HG03045 (cell line): ENCODE results near the gene CFLAR.
A peak's percentile ranks its signal among the peaks of the same experiment; 100 is the strongest.
"Not testable (repeated sequence)": the region's sequence is repeated elsewhere in the genome, so short reads cannot be mapped to it uniquely, and the experiment has no call there.

Experiments used
- ATAC-seq: cut with Tn5 transposase; IDR thresholded peaks from one replicate; pipeline ENCODE4 v1.9.1; 2021; ENCODE audit warnings: mild to moderate bottlenecking, moderate library complexity; ENCODE audit not compliant: unreplicated experiment

The CFLAR gene

GRCh38 chr2:201174687-201175086, 58.7 kb downstream of the CFLAR start:
- ATAC-seq, result no peak

DNA sequence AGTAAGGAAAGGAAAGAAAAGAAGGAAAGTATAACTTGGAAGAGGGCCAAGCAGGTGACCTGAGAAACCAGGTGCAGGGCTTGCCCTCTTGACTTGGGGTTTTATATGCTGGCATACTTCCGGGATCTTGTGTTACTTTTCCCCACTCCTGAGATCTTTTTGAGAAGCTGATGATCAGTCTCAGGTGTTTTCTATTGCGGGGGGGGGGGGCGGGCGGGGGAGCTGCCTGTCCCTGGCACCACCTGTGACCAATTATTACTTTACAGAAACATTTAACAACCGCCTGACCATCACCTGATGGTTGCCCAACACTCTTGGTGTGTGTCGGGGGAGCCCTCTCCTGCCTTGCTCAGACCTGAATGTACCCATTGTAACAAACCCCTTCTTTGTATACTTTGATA, 60.1 kb downstream of the CFLAR start:
- ATAC-seq, result no peak

DNA sequence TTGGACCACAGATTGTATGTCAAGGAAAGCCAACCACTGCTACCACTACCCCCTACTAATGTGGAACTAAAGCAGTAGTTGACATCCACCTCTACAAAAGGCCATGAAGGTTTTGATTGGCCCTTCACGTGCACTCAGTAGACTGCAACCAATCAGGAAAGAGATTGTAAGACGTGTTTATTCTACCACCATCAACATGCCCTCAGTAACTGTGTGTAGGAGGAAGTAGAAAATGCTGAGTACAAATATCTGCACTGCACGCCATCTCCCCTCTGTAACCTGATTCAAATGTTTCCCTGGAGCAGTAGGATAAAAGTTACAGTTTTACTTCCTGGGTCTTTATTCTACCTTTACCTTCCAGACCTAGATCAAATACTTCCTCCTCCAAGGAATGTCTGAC, 64.0 kb downstream of the CFLAR start:
- no peak for ATAC-seq

GRCh38 chr2:201182650-201183364, 66.8 kb downstream of the CFLAR start, which contains the start of gene CASP10:
CASP10 (plus strand) TSS chr2:201183141; CDS start chr2:201185778, 2,637 bp downstream.
- ATAC-seq, result peak; percentile 77

DNA sequence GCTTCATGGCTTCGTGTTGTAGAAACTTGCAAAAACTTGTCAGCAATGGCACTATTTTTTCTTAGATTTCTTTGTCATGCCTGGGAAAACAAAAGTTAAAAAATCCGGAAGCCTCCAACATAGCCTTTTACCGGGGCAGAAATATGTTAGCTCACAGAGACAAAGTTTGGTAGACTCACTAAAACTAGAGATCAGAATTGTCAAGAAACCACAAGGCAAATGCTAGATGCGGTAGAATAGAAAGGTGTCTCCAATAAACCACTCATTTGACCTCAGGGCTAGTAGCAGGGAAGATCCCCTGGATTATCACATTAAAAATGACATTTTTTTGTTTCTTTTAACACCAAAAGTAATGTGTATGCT, 67.4 kb downstream of the CFLAR start:
- ATAC-seq, result no peak

GRCh38 chr2:201183835-201184234, 67.9 kb downstream of the CFLAR start:
- not testable (repeated sequence) for ATAC-seq

- ATAC-seq, result not testable (repeated sequence)
Observed at GRCh38 chr2:201184248-201184647, 68.3 kb downstream of the CFLAR start.

DNA sequence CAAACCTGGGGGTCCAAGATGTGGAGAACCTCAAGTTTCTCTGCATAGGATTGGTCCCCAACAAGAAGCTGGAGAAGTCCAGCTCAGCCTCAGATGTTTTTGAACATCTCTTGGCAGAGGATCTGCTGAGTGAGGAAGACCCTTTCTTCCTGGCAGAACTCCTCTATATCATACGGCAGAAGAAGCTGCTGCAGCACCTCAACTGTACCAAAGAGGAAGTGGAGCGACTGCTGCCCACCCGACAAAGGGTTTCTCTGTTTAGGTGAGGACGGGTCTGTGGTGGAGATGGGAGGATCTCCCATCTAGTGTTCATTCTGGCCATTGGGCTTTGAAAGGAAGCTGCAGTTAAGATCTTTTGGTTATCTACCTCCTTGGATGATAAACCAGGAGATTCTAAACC, 69.9 kb downstream of the CFLAR start:
- no peak for ATAC-seq

DNA sequence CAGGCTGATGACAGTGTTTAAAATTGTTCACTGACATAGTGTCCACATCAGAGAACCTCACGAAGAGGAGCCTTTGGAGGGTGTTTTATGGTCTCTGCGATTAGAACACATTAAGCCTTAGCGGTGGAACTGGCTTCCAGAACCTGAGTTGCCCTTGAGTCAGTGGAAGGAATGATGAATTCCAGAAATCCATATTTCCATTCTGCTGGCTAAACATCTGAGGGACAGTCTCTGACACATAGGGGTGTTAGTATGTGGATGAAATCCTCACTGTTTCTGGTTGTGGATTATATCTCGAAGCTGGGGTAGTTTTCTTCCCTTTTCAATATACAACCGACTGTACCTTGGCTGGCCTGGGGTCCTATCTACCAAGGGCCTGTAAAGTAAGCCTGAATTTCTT, 71.0 kb downstream of the CFLAR start:
- no peak for ATAC-seq

- no peak for ATAC-seq
Observed at GRCh38 chr2:201188449-201188848, 72.5 kb downstream of the CFLAR start.

- no peak for ATAC-seq
Observed at GRCh38 chr2:201191132-201191875, 75.3 kb downstream of the CFLAR start.

DNA sequence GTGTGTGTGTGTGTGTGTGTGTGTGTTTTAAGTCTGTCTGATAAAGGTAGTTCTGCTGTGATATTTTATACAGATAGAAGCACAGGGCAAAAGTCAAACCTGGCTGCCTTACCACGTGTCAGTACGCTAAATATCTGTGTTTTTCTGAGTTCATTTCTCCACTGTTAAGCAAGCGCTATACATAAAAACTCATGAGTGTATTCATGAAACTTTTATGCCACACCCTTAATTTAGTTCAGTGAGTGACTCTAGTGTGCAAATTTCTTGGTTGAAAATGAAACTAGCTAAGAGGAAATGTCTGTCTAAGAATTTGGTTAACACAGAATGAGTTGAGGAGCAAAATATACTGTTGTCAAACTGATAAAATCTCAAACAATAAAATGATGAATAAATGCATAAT, 78.1 kb downstream of the CFLAR start:
- ATAC-seq, result peak; percentile 90

DNA sequence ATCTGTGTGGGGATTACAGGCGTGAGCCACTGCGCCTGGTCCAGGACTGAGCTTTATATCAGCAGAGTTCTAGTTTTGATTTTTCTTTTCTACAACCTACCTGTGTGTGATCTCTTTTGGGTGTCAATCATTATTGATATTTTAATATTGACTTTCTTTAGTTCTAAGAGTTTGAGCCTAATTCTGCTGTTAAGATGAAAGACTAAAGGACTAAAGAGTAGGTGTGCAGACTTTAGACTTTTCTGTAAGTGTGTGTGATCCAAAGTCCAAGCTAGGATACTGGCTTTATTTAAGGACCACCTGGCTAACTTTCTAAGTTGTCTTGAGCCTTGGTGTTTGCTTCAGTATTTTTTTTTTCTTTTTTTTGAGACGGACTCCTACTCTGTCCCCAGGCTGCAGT, 79.4 kb downstream of the CFLAR start:
- ATAC-seq, result no peak

DNA sequence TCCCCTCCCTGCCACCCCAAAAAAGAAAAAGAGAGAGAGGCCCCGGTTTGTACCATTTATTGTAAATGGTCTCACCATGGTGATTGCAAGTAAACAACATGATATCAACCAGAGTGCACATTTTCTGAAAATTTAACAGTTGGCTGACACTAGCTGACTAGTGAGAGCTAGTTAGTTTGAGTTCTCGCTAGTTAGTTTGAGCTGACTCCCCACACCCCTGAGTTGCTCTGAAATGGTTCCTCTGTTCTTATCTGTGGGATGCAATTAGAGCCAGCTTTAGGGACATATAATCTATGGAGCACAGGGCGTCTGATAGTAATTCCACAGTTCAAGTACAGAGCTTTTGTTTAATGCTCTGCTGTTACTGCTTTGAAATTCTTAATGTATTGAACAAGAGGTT, 80.0 kb downstream of the CFLAR start:
- no peak for ATAC-seq

DNA sequence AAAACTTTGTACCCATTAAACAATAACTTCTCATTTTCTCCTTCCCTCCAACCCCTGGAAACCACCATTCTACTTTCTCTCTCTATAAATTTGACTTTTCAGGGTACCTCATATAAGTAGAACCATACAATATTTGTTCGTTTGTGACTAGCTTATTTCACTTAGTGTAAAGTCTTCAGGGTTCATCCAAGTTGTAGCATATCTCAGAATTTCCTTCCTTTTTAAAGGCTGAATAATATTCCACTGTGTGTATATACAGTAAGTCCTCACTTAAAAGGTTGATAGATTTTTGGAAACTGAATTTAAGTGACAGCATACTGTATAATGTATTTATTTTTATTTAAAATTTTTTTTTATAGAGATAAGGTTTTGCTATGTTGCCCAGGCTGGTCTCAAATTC, 80.8 kb downstream of the CFLAR start:
- ATAC-seq, result no peak

DNA sequence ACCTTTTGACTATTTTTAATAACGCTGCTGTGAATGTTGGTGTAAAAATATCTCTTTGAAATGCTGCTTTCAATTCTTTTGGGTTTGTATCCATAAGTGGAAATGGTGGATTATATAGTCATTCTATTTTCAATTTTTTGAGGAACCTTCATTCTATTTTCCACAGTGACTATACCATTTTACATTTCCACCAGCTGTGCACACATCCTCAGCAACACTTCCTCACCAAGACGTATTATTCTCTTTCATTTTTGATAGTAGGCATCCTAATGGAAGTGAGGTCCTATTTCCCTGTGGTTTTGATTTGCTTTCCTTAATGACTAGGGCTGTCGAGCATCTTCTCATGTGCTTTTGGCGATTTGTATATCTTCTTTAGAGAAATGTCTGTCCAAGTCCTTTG, 81.8 kb downstream of the CFLAR start:
- no peak for ATAC-seq

GRCh38 chr2:201199847-201200246, 83.9 kb downstream of the CFLAR start:
- ATAC-seq, result no peak

DNA sequence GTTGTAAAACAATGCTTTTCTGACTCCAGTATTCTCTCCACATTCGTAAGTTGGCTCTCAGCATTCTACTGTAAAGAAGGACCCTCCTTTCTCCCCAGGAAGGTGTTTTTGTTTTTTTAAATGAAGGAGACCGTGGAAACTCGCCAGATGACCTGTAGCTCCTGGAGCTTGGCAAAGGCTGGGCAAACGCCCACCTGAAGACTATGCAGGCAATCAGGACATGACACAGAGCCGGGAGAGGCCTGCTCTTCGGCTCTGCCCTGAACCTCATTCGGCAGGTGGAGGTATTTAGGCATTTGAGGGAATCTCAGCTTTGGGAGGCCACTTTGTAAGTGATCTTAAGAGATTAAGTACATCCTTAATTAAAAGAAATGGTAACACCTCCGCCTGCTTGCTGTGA, 84.4 kb downstream of the CFLAR start:
- no peak for ATAC-seq

GRCh38 chr2:201201371-201201770, 85.4 kb downstream of the CFLAR start:
- no peak for ATAC-seq

GRCh38 chr2:201203916-201204654, 88.1 kb downstream of the CFLAR start:
- no peak for ATAC-seq

DNA sequence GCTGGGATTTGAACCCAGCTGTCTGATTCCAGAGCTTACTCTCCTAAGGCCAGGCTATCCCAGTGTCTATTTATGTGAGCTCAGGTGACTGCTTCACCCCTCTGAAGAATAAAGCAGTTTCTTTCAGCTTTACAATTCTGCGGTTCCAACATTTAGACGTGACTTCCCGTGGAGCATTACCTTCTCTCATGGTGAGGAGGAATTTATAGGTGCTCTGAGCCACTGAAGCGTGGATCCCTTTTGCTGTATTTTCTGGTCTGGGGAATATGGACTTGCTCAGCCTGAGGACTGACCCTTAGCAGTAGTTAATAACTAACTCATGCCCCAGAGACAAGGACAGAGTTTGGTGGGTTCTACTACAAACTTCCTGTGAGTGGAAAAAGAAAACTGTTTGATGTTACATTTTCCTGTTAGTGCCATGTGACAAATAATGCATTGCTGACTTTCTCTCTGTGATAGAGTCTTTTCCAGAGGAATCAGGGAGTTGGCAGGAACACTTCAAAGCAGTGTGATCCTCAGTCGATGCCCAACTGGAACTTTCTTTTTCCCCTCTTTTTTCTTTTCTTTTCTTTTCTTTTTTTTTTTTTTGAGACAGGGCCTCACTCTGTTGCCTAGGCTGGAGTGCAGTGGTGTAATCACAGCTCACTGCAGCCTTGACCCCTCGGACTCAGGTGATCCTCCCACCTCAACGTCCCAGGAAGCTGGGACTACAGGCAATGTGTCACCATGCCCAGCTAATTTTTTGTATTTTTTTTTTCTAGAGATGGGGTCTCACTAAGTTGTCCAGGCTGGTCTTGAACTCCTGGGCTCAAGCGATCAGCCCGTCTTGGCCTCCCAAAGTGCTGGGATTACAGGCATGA, 88.9 kb downstream of the CFLAR start:
- no peak for ATAC-seq
